ENCODE results near the gene CAMK1D. TPM values are rescaled to one million over a fixed set of nuclear protein-coding genes. Genes with fewer than 3 reads are reported as not detected.
A peak's percentile ranks its signal among the peaks of the same experiment; 100 is the strongest.

CAMK1D gene
- polyA plus RNA-seq, 1 donor = 8.4 TPM

DNA sequence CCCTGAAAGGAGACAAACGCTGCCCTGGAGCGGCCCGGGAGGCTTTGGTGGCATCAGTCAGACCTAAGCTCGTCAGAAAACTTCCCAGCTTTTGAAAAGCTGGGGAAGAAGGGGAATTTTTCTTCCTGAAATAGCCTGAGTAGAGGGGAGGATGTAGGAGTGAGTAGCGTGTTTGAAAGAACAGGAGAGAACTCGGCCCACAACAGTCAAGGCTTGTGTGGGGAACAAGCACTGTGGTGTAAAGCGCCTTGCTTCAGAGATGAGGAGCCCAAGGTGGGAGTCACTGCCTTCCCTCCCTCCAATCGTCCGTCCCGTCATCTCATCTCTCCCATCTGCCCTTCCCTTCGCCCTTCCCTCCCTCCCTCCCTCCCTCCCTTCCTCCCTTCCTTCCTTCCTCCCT lies 273.3 kb downstream of the CAMK1D start:
- Histone ChIP-seq H3K27me3 (ENCODE audit: control insufficient read depth, insufficient read depth, low read length) (no peaks in the 10 kb centered on the region), H3K9me3 (ENCODE audit: control insufficient read depth, low read depth, low read length) (no peaks in the 10 kb centered on the region), H3K4me1 (ENCODE audit: control insufficient read depth, insufficient read depth, low read length) (no peaks in the 10 kb centered on the region), H3K36me3 (ENCODE audit: control insufficient read depth, insufficient read depth, low read length) (no peaks in the 10 kb centered on the region), H3K4me3 (ENCODE audit: low read length) (no peak overlapping the region), H3K27ac (ENCODE audit: low read length) (no peak overlapping the region)
- WGBS (ENCODE audit: insufficient coverage, low lambda C conversion rate) = no CpG with 5 or more reads among the region's 11 CpGs
- no peak for DNase-seq

DNA sequence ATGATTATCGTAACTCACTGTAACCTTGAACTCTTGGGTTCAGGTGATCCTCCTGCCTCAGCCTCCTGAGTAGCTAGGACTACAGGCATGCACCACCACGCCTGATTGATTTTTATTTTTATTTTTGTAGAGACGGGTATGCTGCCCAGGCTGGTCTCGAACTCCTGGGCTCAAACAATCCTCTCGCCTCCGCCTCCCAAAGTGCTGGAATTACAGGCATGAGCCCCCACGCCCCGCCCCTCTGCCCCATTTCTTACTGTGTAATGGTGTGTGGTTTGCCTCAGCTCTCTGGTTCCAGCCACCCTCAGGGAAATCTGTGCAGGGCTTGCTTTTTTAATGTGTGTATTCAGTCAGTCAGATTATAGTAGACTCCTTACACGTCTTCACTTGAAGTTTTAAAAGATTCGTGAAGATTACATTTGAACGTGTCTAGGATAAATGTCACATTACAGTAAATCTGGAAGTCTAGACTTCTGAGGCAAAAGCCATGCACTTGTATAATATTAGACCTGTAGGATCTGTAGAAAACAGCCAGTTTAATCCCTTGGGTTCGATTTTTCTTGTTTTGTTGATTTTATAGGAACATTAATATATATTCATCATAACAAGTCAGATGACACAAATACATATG lies 276.2 kb downstream of the CAMK1D start:
- no peak for DNase-seq
- 100% methylated on average over 2 of the region's 12 CpGs for WGBS (ENCODE audit: insufficient coverage, low lambda C conversion rate)
- no peaks in the 10 kb centered on the region for H3K9me3 ChIP-seq (ENCODE audit: control insufficient read depth, low read depth, low read length)
- peaks cover 18% of the 10 kb centered on the region for H3K4me1 ChIP-seq (ENCODE audit: control insufficient read depth, insufficient read depth, low read length)
- H3K27me3 ChIP-seq (ENCODE audit: control insufficient read depth, insufficient read depth, low read length) = no peaks in the 10 kb centered on the region
- H3K27ac ChIP-seq (ENCODE audit: low read length) = no peak overlapping the region
- H3K36me3 ChIP-seq (ENCODE audit: control insufficient read depth, insufficient read depth, low read length) = no peaks in the 10 kb centered on the region
- no peak overlapping the region for H3K4me3 ChIP-seq (ENCODE audit: low read length)

DNA sequence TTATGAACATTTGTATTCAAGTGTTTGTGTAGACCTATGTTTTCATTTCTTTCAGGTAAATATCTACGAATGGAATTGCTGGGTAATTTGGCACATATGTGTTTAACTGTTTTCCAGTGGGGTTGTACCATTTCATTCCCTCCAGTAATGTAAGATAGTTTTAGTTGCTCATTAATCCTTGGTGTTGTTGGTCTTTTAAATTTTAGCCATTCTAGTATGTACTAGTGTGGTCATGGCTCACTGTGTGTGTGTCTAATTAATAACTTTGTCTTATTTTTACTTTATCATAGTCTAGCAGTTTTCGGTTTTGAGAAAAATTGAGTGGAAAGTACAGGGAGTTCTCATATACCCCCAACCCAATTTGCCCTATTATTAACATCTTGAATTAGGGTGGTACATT lies 278.8 kb downstream of the CAMK1D start:
- H3K27ac ChIP-seq (ENCODE audit: low read length) = no peak overlapping the region
- no CpG with 5 or more reads among the region's 2 CpGs for WGBS (ENCODE audit: insufficient coverage, low lambda C conversion rate)

DNA sequence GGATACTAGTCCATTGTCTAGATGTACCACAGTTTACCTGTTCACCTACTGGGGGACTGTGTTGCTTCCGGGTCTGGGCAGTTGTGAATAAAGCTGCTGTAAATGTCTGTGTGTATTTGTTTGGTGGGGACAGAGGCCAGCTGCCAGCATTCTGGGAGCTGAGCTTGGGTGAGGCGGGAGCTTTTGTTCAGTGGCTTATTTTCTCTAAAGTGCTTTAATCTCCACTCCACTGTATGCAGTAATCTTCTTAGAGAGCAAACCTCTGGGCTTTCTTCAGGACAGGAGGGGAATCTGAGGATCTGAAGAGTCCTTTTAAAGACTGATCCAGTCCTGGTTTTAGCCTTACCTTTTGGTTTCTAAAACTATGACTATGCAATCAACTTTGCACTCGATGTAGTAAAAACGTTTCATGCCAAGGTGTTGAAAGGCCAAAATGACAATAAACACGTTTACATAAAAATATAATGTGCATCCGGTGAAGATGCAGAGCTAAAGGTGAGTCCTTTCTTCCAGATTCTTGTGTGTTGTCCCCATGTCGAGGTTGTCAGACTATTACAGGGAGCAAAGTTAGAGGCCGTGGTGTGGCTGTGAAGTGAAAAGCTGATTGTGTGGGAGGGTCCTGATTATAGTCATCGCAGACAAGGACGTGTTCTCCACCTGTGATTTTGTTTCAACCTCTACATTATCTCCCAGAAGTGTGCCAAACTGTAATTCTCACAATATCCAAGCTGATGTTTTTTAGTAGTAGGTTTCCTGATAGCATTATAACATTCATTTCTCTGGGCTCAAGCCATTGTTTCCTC lies 279.8 kb downstream of the CAMK1D start:
- no peaks in the 10 kb centered on the region for H3K9me3 ChIP-seq (ENCODE audit: control insufficient read depth, low read depth, low read length)
- no peaks in the 10 kb centered on the region for H3K36me3 ChIP-seq (ENCODE audit: control insufficient read depth, insufficient read depth, low read length)
- H3K27ac ChIP-seq (ENCODE audit: low read length) = peak overlapping the region; percentile 60
- H3K4me3 ChIP-seq (ENCODE audit: low read length) = no peak overlapping the region
- no CpG with 5 or more reads among the region's 10 CpGs for WGBS (ENCODE audit: insufficient coverage, low lambda C conversion rate)
- peaks cover 32% of the 10 kb centered on the region for H3K4me1 ChIP-seq (ENCODE audit: control insufficient read depth, insufficient read depth, low read length)
- DNase-seq = peak; percentile 32 to 80
- no peaks in the 10 kb centered on the region for H3K27me3 ChIP-seq (ENCODE audit: control insufficient read depth, insufficient read depth, low read length)

More for the DNA sequence above, 278.8 kb downstream of the CAMK1D start:
- peaks cover 32% of the 10 kb centered on the region for H3K4me1 ChIP-seq (ENCODE audit: control insufficient read depth, insufficient read depth, low read length)
- no peaks in the 10 kb centered on the region for H3K27me3 ChIP-seq (ENCODE audit: control insufficient read depth, insufficient read depth, low read length)
- no peaks in the 10 kb centered on the region for H3K9me3 ChIP-seq (ENCODE audit: control insufficient read depth, low read depth, low read length)
- no peak overlapping the region for H3K4me3 ChIP-seq (ENCODE audit: low read length)
- DNase-seq = no peak
- no peaks in the 10 kb centered on the region for H3K36me3 ChIP-seq (ENCODE audit: control insufficient read depth, insufficient read depth, low read length)

DNA sequence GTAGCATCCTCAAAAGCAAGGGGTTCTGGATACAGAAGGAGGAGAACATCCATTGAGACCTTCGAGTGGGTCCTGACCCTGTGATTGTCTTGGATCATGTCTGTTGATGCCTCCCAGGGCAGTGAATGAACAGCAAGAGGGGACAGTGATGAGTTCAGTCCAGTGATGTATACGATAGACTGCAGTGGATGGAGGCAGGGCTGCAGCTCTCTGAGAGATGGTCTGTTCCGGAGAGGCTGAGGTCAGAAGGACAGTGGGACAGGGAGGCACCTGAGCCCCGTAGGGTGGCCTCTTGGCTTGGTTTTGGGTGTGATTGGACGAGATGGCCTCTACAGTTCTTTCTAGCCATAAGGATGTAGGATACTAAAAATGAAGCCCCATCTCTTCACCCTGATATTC lies 280.4 kb downstream of the CAMK1D start:
- Histone ChIP-seq H3K9me3 (ENCODE audit: control insufficient read depth, low read depth, low read length) (no peaks in the 10 kb centered on the region), H3K4me1 (ENCODE audit: control insufficient read depth, insufficient read depth, low read length) (peaks cover 32% of the 10 kb centered on the region), H3K27me3 (ENCODE audit: control insufficient read depth, insufficient read depth, low read length) (no peaks in the 10 kb centered on the region), H3K27ac (ENCODE audit: low read length) (peak overlapping the region; percentile 27), H3K4me3 (ENCODE audit: low read length) (no peak overlapping the region), H3K36me3 (ENCODE audit: control insufficient read depth, insufficient read depth, low read length) (no peaks in the 10 kb centered on the region)
- DNase-seq = peak in 1 of 2 donors; percentile 17
- no CpG with 5 or more reads among the region's 5 CpGs for WGBS (ENCODE audit: insufficient coverage, low lambda C conversion rate)

DNA sequence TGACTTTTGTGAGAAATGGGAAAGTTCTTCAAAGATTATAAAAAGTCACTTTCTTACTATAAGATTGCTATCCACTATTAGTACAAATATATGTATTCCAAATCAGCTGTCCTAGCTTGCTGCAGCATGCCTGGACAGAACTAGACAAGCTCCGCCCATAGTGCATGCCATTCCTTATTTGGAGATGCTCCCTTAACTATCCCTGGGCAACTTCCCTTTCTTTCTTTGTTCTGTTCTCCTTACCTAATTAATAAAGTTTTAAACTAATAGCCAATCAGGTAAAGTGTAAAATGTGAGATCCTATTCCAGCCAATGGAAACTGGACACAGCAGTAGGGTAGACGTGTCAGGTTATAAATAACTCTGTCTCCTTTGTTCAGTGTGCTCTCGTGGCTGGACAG lies 281.9 kb downstream of the CAMK1D start:
- Histone ChIP-seq H3K9me3 (ENCODE audit: control insufficient read depth, low read depth, low read length) (no peaks in the 10 kb centered on the region), H3K27me3 (ENCODE audit: control insufficient read depth, insufficient read depth, low read length) (no peaks in the 10 kb centered on the region), H3K36me3 (ENCODE audit: control insufficient read depth, insufficient read depth, low read length) (no peaks in the 10 kb centered on the region), H3K27ac (ENCODE audit: low read length) (no peak overlapping the region), H3K4me1 (ENCODE audit: control insufficient read depth, insufficient read depth, low read length) (peaks cover 32% of the 10 kb centered on the region), H3K4me3 (ENCODE audit: low read length) (no peak overlapping the region)
- DNase-seq = no peak
- WGBS (ENCODE audit: insufficient coverage, low lambda C conversion rate) = 70% methylated on average over 2 of the region's 3 CpGs

DNA sequence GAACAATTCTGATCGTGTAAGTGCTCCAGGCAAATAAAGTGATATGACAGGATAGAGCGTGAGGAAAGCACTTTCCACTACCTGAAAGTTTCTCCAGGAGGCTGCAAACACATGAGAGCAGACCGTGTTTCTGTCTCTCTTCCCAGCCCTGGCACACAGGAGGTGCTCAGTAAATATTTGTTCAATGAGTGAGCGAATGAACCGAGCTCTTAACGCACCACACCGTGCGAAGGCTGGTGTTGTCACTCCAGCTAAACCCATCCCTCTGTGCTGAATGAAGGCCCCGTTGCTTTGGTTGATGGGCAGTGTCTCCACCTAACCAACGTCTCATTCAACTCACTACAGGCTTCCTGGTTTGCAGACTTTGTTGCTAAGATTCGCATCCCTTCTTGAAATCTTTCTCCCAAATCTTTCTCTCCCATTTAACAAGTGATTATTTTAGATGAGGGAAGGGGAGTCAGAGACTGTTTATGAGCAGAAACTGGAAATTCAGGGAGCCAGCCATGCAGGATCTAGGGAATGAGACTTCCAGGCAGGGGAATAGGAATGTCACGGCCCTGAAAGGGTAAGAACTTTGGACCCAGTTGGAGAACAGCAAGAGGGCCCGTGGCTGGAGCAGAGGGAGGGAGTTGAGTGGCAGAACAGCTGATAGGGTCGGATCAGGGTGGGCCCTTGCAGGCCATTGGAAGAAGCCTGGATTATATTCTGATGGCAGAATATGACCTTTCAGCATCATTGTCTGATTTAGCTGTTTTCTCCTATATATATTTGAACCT lies 282.6 kb downstream of the CAMK1D start:
- H3K27ac ChIP-seq (ENCODE audit: low read length) = peak overlapping the region; percentile 33
- H3K36me3 ChIP-seq (ENCODE audit: control insufficient read depth, insufficient read depth, low read length) = no peaks in the 10 kb centered on the region
- no CpG with 5 or more reads among the region's 14 CpGs for WGBS (ENCODE audit: insufficient coverage, low lambda C conversion rate)

DNA sequence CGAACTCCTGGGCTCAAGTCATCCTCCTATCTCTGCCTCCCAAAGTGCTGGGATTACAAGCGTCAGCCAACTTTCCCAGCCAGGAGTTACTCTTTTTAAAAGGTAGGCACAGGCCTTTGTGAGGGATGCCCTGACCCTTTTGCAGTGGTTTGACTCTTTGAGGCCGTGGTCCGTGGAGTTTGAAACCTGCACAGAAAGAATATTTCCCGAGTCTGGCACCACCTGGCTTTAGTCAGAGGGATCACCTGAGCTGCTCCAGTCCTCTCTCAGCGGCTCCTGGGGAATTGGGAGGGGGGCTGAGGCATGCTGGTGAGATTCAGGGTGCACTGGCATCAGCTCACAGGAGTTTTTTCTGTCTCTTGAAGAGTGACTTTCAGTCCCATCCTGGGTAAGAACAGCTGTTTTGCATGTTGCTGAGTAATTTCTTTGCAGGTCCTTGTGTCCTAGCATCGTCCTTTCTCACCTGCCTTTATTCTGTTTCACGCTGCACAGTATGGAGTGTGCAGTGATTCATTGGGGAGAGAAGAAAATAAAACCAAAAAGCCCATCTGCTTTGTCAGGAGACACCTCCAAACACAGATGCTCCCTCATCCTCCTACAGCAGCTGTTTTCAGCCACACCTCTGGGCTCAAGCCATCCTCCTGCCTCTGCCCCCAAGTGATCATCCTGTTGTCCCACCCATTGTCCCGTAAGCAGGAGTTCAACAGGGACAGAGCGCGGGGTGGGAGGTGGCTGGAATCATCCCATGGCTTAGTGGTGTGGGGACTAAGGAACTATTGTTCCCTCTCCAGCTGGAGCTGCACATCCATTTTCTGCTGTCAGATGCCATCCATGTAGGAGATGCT lies 284.7 kb downstream of the CAMK1D start:
- DNase-seq = no peak
- no peaks in the 10 kb centered on the region for H3K27me3 ChIP-seq (ENCODE audit: control insufficient read depth, insufficient read depth, low read length)
- no peak overlapping the region for H3K4me3 ChIP-seq (ENCODE audit: low read length)
- no peaks in the 10 kb centered on the region for H3K36me3 ChIP-seq (ENCODE audit: control insufficient read depth, insufficient read depth, low read length)
- no peaks in the 10 kb centered on the region for H3K9me3 ChIP-seq (ENCODE audit: control insufficient read depth, low read depth, low read length)
- H3K4me1 ChIP-seq (ENCODE audit: control insufficient read depth, insufficient read depth, low read length) = peaks cover 34% of the 10 kb centered on the region
- no CpG with 5 or more reads among the region's 11 CpGs for WGBS (ENCODE audit: insufficient coverage, low lambda C conversion rate)
- no peak overlapping the region for H3K27ac ChIP-seq (ENCODE audit: low read length)

More for the DNA sequence above, 282.6 kb downstream of the CAMK1D start:
- H3K9me3 ChIP-seq (ENCODE audit: control insufficient read depth, low read depth, low read length) = no peaks in the 10 kb centered on the region
- H3K27me3 ChIP-seq (ENCODE audit: control insufficient read depth, insufficient read depth, low read length) = no peaks in the 10 kb centered on the region
- peak in 1 of 2 donors; percentile 69 for DNase-seq
- peaks cover 32% of the 10 kb centered on the region for H3K4me1 ChIP-seq (ENCODE audit: control insufficient read depth, insufficient read depth, low read length)
- no peak overlapping the region for H3K4me3 ChIP-seq (ENCODE audit: low read length)

DNA sequence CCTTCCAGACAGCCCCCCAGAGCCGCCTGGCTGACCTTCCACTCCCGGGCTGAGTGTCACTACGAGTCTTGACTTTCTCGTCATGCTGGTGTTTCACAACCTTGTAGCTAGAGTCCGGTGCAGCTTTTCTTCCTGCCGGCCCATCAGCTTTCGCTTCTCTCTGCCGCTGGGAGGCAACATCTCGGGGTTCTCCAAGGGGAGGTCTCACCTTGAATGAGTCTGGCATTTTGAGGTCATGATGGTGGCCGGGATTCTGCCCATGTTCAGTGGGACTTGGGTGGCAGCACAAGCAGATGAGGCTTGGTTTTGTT lies 285.2 kb downstream of the CAMK1D start:
- H3K27me3 ChIP-seq (ENCODE audit: control insufficient read depth, insufficient read depth, low read length) = no peaks in the 10 kb centered on the region
- no peak overlapping the region for H3K4me3 ChIP-seq (ENCODE audit: low read length)
- WGBS (ENCODE audit: insufficient coverage, low lambda C conversion rate) = no CpG with 5 or more reads among the region's 10 CpGs
- DNase-seq = peak in 1 of 2 donors; percentile 17
- no peaks in the 10 kb centered on the region for H3K36me3 ChIP-seq (ENCODE audit: control insufficient read depth, insufficient read depth, low read length)
- H3K9me3 ChIP-seq (ENCODE audit: control insufficient read depth, low read depth, low read length) = no peaks in the 10 kb centered on the region
- H3K27ac ChIP-seq (ENCODE audit: low read length) = no peak overlapping the region
- peaks cover 29% of the 10 kb centered on the region for H3K4me1 ChIP-seq (ENCODE audit: control insufficient read depth, insufficient read depth, low read length)

DNA sequence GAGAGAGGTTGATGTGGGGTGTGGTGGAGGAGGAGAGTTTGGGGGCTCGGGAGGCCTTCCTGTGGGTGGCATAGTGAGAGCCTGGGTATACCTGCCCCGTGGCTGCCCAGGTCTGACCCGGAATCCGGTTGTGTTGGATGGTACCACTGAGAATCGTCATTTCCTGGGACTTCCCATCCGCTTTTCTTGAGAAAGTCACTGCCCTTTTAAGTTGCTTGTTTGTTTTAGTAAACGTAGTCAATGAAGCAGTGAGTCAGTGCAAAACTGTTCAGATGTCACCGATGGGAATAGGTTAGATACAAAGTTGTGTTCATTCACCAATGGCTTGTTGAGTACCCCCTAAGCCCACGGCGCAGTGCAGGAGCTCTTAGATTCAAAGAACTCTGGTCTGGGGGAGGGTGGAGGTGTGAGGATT lies 285.8 kb downstream of the CAMK1D start:
- no peak for DNase-seq
- WGBS (ENCODE audit: insufficient coverage, low lambda C conversion rate) = 80% methylated on average over 1 of the region's 10 CpGs
- H3K27me3 ChIP-seq (ENCODE audit: control insufficient read depth, insufficient read depth, low read length) = no peaks in the 10 kb centered on the region

More for the DNA sequence above, 285.8 kb downstream of the CAMK1D start:
- H3K4me3 ChIP-seq (ENCODE audit: low read length) = no peak overlapping the region
- H3K36me3 ChIP-seq (ENCODE audit: control insufficient read depth, insufficient read depth, low read length) = no peaks in the 10 kb centered on the region
- H3K9me3 ChIP-seq (ENCODE audit: control insufficient read depth, low read depth, low read length) = no peaks in the 10 kb centered on the region
- H3K4me1 ChIP-seq (ENCODE audit: control insufficient read depth, insufficient read depth, low read length) = peaks cover 26% of the 10 kb centered on the region
- no peak overlapping the region for H3K27ac ChIP-seq (ENCODE audit: low read length)

Data from large intestine (tissue), 3 donors.